ENCODE data around the gene METTL18. TPM values are rescaled to one million over a fixed set of nuclear protein-coding genes. Genes with fewer than 3 reads are reported as not detected.

METTL18 gene
- total RNA-seq, 1 donor from 2014 or later, result 5.7 TPM

DNA sequence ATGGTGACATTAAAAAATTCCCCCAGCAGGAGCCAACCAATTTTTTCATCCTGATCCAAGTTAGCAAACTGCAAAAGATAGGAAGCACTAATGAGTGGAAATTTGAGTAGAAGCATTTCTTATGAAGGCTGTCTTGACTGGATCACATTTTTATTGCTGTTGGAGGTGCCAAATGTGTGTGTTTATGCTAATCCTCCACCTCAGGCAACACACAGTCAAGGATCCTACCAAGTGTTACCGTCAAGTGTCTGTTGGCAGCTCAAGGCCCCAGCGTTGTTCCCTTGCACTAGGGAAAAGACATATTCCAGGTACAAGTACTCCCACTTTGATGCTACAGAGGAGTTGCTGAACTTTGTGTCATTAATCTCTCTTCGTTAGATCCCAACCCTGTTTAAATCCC is 18.3 kb downstream of the METTL18 start:
- TF ChIP-seq, protein P1, sequence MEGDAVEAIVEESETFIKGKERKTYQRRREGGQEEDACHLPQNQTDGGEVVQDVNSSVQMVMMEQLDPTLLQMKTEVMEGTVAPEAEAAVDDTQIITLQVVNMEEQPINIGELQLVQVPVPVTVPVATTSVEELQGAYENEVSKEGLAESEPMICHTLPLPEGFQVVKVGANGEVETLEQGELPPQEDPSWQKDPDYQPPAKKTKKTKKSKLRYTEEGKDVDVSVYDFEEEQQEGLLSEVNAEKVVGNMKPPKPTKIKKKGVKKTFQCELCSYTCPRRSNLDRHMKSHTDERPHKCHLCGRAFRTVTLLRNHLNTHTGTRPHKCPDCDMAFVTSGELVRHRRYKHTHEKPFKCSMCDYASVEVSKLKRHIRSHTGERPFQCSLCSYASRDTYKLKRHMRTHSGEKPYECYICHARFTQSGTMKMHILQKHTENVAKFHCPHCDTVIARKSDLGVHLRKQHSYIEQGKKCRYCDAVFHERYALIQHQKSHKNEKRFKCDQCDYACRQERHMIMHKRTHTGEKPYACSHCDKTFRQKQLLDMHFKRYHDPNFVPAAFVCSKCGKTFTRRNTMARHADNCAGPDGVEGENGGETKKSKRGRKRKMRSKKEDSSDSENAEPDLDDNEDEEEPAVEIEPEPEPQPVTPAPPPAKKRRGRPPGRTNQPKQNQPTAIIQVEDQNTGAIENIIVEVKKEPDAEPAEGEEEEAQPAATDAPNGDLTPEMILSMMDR (conservative IDR thresholded peaks at IDR 0.05; ENCODE audit: low read depth, low read length), result no peak
- DNase-seq (ENCODE audit: low read depth), result no peak
- H3K4me3 ChIP-seq (ENCODE audit: low read depth, low read length), result no peak overlapping the region

DNA sequence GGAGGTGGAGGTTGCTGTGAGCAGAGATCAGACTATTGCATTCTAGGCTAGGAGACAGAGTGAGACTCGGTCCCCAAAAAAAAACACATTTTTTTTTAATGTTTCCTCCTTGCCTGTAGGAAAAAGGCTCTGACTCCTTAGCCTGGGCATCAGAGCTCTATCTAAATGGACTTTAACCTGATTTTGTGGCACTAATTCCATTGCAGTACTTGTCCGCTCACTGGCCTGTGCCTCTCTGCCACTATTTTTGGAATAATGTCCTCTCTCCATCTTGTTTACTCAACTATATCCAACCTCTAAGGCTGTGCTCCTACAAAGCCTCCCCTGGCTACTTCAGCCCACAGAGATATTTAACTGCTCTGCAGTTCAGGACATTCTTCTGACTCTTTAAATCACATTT is 26.5 kb downstream of the METTL18 start:
- DNase-seq (ENCODE audit: low read depth), result no peak
- H3K4me3 ChIP-seq (ENCODE audit: low read depth, low read length), result no peak overlapping the region
- TF ChIP-seq, protein P1 (conservative IDR thresholded peaks at IDR 0.05; ENCODE audit: low read depth, low read length), result no peak

DNA sequence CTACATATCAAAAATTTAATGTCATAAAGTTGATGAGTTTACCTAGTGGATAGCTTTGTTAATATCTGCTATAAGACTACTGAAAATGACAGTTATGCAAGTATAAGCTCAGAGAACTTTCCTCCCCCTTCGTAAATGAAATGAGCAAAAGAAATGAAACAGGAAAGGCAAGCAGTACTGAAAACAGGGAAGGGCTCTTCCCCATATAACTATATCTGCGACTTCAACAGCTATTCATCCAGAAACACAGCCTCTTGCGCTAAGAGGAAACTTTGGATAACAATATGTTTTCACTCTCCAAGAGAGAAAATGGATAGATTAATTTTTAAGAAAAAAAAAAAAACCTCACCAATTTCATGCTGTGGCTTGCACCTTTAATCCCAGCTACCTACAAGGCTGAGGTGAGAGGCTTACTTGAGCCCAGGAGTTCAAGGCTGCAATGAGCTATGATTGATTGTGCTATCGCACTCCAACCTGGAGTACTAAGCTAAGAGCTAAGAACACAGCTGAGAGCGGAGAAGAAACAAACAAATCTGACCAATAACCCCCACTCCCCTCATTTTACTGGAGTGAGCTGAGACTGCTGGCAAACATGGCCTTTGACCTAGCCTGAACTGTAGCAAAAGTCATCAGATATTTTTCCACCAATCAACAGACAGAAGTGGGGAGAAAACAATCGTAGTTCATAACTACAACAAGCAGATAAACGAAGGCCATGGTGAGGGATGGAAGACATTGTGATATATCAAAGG is 29.0 kb downstream of the METTL18 start:
- no peak overlapping the region for H3K4me3 ChIP-seq (ENCODE audit: low read depth, low read length)
- TF ChIP-seq, protein P1 (conservative IDR thresholded peaks at IDR 0.05; ENCODE audit: low read depth, low read length), result no peak
- DNase-seq (ENCODE audit: low read depth), result no peak

DNA sequence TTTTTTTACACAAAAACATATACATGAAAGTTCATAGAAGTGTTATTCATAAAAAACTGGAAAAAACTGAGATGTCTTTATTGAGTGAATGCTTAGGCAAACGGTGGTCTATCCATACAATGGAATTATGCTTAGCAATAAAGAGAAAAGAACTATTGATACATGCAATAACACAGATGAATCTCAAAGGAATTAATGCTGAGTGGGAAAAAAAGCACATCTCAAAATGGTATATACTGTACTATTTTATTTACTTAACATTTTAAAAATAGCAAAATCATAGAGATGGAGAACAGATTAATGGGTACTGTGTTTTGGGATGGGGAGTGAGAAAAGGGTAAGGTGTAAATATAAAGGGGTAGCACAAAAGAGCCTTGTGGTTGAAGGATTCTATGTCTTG is 29.8 kb downstream of the METTL18 start:
- TF ChIP-seq, protein P1 (conservative IDR thresholded peaks at IDR 0.05; ENCODE audit: low read depth, low read length), result no peak

DNA sequence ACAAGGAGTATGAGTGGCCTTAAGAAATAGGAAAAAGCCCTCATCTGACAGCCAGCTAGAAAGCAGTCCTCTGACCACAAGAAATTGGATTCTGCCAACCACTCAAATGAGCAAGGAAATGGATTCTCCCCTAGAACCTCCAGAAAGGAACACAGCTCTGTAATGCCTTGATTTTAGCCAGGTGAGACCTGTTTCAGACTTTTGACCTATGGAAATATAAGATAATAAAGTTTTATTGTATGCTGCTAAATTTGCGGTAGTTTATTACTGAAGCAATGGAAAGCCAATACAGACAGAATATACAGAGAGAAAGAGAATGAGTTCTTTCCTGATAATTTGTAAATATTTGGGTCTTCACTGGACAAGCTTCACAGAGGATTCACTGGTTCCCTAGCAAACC is 32.0 kb downstream of the METTL18 start:
- H3K4me3 ChIP-seq (ENCODE audit: low read depth, low read length), result no peak overlapping the region
- TF ChIP-seq, protein P1 (conservative IDR thresholded peaks at IDR 0.05; ENCODE audit: low read depth, low read length), result no peak
- no peak for DNase-seq (ENCODE audit: low read depth)

More for the DNA sequence above, 29.8 kb downstream of the METTL18 start:
- H3K4me3 ChIP-seq (ENCODE audit: low read depth, low read length), result no peak overlapping the region
- no peak for DNase-seq (ENCODE audit: low read depth)

DNA sequence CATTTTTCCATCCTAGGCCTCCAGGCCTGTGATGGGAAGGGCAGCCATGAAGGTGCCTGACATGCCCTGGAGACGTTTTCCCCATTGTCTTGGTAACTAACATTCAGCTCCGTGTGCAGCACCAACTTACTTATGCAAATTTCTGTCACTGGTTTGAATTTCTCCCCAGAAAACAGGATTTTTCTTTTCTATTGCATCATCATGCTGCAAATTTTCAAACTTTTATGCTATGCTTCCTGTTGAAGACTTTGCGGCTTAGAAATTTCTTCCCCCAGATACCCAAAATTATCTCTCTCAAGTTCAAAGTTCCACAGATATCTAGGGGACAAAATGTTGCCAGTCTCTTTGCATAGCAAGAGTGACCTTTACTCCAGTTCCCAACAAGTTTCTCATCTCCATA is 35.7 kb downstream of the METTL18 start:
- no peak overlapping the region for H3K4me3 ChIP-seq (ENCODE audit: low read depth, low read length)
- TF ChIP-seq, protein P1 (conservative IDR thresholded peaks at IDR 0.05; ENCODE audit: low read depth, low read length), result no peak
- no peak for DNase-seq (ENCODE audit: low read depth)

DNA sequence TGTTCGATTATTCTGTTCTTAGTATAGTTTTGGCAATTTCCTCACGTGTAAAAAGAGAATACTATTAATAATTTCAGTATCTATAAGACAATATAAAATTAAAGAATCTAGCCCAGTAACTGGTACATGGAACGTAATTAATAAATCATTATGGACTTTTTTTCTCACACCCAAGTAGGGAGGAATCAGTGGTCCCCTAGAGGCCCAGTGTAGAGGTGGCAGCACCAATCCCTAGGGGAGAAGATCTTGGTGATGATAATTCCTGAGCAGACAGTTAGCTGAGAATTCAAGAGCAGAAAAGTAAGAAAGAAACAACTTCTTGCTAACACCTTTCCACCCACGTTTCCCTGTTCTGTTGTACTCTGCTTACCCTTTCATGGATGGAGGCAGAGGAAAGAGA is 41.2 kb downstream of the METTL18 start:
- DNase-seq (ENCODE audit: low read depth), result no peak
- H3K4me3 ChIP-seq (ENCODE audit: low read depth, low read length), result no peak overlapping the region
- TF ChIP-seq, protein P1 (conservative IDR thresholded peaks at IDR 0.05; ENCODE audit: low read depth, low read length), result no peak
